Stimulated activated CD4-positive, alpha-beta T cell treated with anti-CD3 and anti-CD28 coated beads, Interleukin-15, amount 100 ng/mL, for 48 hours (primary cell): ENCODE data around the gene SCARB2.
A peak's percentile ranks its signal among the peaks of the same experiment; 100 is the strongest.

Experiments used
- DNase-seq, 2 donors: peaks; one replicate each; pipeline ENCODE4 v3.0.0-alpha.2; 2020; ENCODE audit warnings: low read depth in 2 of 2

Gene SCARB2

DNA sequence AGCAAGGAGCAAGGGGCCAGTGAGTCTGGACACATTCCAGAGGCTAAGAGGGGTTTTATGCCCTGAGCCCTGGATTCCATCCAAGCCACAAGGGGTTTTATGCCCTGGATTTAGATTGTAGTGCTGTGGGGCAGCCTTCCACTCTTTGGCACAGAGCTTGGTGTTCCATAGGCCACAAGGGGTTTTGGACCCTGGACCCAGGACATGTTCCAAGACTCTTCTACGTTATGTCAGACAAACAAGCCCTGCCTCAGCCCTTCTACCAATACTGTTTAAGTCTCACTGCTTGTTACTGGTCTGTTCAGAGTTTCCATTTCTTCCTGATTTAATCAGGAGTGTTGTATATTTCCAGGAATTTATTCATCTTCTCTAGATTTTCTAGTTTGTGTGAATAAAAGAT is 12.8 kb upstream of the SCARB2 start:
- DNase-seq: no peak

DNA sequence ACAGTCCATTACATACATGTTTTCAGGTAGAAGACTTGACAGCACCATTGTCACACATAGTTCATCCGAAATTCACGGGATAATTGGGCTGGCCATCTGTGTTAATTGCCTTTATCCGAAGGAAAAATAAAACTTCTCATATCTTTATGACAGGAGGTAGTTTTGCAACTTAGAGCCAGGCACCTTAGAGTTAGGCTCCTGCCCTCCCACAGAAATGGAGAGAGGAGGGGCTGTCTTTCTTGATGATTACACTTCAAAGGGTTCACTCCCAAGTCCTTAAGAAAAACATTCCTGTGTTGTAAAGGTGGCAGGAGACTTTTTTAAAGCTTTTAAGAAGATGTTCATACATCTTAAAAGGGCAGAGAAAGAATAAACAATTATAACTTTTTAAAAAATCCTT is 10.5 kb upstream of the SCARB2 start:
- no peak for DNase-seq

DNA sequence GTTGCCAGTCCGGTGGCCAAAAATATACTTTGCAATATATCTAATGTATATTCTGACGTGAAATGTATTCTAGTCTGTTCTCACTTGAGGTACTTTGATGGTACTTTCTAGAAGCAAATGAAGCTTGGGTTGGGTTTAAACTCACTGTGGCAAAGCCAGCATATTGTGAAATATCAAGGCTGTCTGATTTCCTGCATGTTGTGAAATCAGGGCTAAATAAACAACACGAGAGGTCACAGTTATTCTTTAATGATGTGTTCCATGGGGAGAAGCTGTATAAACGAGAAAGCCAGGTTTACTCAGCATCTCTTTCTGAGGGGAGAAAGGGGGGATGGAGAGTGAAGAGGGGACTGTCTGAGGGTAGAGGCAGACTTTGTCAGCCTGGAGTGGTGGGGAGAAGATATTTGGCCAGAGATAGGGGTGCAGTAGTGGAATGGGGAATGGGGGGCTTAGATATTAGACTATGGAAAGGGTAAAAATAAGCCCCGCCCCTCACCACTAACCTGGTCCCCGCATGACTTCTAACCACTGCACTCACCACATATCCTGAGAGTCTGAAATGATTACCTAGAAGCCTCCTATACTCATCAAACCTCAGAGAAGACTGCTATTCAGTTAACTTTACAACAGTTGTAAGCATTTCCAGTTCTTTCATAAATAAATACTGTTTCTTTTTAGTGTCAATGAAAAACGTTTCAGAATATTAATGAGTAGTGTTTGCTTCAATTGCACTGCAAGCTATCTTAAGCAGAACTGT is 5.9 kb upstream of the SCARB2 start:
- no peak for DNase-seq

DNA sequence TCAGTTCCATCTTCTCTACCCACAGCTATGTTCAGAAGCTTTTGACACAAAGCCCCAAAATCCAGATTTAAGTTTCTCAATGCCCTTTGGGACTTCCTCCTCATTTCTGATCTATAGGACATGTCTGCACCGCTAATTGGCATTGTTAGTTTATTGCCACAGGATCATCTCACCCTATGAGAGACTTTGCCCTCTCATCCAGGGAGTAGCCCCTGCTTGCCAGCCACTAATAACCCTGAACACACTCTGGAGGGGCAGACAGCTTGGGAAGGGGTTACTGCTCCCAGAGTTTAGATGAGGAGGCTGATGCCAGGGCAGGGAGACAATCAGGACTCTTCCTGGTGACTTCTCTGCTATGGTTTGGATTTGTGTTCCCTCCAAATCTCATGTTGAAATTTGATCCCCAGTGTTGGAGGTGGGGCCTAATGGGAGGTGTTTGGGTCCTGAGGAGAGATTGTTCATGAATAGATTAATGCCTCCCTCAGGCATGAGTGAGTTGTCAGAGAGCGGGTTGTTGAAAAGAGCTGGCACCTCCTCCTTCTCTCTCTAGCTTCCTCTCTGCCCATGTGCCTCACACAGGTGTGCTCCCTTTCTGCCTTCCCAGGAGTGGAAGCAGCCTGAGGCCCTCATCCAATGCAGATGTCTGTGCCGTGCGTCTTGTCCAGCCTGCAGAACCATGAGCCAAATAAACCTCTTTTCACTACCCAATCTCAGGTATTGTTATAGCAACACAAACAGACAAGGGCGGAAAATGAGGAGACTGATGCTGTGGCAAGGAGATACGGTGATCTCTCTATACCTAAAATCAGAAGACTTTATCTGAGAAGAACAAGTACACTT is 3.6 kb upstream of the SCARB2 start:
- DNase-seq: no peak

DNA sequence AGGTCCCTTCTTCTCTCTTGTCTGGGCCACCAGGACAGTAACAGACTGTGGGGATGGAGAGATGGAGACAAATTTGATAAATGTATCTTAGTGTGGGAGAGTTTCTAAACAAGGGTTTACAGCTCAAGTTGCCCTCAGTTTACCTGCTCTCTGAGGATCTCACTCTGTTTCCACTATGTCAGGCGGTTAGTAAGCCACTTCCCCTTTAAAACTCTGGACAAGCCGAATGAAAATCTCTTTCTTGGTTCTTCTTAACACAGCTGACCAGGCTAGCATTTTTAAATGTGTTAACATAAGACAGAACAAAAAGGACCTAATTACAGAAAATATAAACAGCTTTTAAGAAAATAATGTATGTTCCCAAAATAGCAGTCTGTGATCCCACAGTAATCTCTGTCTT is 2.9 kb upstream of the SCARB2 start:
- DNase-seq: no peak

DNA sequence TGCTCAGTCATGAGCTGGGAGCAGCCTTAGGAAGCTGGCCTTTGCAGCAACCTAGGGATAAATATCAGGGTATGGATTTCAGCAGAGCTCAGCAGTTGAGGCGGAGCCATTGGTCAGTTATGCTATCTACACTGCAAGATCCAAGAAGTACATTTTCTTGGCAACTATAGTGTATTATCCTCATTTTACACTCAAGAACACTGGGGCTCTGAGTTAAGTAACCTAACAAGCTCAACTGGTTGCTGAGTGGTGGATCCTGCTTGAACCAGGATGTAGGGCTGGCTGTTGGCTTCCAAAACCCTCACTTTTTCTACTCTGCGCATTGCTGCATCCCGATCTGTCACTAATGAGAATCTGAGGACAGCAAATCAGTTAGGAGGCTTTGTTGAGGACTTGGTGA is 1.5 kb upstream of the SCARB2 start:
- DNase-seq: no peak

DNA sequence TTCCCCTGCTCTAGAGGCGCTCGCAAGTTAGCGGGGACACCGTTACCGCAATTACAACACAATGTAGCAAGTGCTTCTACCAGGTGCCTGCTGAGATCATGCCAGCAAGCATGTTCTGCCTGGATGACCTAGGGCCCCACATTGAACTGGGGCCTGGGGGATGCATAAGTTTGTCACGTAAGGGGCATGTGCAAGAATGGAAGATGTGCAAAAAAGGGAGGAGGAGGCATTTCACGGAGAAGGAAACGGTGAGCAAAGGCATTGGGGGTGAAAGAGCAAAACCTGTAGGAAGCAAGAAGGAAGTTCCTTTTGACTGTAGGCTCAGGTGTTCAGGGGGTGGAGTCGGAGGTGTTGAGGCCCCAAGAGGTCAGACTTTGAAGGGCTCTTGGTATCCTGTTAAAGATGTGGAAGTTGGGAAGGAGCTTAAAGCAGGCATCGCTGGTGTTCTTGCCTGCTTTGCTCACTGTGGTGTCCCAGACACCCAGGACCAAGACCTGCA is 602 bp upstream of the SCARB2 start:
- DNase-seq: no peak

DNA sequence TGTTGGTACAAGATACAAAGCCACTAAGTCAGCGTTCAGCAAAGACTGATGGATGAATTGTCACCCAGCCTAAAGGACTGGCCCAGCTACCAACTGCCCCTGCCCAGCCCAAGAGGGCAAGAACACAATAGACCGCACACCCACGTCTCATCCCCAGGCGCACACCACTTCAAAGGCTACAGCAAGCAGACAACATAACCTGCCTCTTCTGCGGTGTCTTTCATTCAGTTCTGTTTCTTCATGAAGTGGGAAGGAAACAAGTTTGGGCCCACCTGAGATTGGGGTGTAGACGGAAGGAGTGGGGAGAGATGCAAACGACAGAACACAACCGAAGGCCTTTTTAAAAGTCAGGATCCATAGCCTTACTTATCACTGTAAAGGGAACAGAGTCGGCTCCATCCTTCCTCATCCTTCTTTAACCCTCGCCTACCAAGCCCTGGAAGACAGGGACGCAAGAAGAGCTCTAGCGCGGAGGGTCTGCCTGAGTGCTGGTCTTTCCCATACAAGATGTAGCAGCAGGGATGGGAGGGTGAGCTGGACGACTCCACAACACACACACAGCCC is 691 bp downstream of the SCARB2 start:
- DNase-seq: no peak

DNA sequence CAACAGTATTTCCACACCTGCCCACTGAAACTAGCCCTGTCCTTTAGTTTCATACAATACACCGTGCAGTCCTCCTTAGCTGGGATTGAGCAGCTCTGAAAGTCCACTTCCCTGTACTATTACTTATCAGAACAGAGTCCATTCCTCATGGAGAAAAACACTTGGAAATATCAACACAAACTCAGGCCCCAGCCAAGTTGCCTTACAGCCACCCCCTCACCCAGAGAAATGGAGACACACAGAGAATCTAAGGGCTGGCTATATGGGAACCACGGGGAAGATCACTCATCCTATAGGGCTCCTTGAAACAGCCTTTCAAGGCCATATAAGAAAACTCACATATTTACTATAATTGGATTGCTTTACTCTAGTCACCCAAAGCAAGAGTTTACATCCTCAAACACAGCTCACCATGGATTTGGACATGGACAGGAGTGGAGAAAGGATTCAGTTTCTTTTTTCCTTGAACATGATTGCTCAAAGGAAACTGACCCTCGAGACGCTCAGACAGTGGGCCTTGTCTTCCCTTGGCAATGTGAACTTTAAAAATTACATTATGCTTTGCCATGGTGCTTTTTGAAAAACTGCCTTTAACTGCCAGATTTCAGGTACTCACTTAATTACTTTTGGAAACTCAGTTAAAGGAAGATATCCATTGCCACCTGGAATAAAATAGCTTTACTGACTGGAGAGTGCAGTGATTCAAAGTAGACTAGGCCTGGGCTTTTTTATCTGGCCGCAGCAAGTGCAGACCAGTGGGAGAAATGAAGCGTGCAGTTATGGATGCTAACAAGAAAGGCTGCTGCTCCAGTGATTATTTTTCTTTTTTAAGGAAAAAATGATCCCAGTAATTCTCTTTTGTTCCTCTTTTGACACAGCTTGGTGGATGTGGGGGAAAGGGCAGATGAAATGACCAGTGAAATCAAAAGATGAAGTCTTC is 1.6 kb downstream of the SCARB2 start:
- DNase-seq: no peak

DNA sequence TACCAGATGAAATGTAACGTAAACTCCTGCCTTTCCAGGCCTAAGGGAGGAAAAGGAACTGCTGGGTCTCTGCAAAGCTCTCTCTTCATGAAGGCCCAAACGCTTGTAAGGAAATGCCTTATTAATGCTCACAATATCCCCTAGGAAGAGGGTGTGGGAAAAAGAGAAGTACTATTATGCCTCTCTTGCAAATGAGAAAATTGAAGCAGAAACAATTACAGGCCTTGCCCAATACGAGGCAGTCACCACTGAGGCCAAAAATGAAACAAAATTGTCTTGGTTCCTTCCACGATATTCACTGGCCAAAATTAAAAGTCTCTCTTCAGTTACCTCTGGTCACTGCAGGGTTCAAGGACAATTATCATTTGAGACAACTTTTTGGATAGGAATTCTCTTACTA is 3.2 kb downstream of the SCARB2 start:
- no peak for DNase-seq

DNA sequence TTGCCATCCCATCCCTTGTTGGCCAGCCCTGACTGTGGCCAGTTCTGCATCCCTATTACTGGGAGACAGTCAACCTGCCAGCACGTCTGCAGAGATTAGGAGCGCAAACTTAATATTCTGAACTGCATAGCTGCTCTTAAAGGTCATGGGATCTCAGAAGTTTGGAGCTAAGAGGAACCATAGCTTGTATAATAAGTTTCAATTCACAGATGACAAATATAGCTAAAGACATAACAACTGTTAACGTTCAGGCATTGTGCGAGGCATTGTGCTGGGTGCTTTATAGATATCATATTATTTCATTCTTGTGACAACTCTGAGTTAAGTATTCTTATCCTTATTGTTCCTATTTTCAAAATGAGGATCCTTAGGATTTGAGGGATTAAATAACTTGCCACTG is 3.7 kb downstream of the SCARB2 start:
- no peak for DNase-seq

DNA sequence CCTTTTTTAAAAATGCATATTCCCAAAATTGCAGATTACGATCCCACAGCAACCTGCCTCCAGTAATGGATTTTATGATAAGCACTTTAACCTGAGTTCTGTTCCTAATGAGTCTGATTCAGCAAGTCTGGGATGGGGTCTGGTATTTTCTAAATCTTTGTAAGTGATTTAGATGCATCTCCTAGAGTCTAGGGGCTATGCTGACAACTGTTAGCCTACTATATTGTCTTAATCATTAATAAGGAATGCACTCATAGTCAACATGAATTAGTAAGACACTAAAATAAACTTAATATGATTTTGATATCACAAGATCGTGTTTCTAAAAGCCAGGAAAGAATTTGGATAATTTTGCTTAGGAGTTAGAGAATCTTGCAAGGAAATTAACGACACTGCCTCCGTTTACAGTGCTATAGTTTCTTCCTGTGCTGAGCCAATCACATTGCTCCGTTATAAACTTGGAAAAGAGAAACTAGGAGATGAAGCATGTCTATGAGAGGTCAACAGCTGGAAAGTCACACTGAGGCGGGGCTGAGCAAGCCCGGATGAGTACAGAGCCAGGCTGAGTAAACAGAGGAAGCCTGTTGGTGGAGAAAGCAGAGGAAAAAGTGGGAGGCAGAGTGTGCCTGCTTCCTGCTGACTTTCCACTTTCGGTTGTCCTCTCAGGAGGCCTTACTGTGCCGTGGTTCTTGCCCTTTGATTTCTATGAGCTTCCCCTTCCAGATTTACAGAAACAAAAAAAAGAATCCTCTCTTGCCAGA is 5.4 kb downstream of the SCARB2 start:
- no peak for DNase-seq

DNA sequence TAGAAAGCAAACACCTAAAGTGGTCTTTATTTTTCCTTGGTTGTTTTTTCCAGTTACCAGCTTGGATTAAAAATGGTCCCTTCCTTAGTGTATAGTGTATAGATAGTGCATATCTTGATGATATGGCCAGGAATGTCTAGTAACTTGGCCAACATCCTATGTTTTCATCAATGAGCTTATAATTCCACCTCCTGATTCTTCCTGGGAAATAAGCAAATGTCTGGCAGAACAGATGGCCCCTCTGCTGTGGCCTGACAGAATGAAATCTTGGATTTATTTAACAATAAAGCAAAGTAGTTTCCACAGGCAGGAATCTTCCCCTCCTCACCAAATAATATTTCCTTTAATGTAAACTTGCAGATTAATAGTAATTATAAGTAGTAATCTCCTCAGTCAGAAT is 6.1 kb downstream of the SCARB2 start:
- DNase-seq: no peak

DNA sequence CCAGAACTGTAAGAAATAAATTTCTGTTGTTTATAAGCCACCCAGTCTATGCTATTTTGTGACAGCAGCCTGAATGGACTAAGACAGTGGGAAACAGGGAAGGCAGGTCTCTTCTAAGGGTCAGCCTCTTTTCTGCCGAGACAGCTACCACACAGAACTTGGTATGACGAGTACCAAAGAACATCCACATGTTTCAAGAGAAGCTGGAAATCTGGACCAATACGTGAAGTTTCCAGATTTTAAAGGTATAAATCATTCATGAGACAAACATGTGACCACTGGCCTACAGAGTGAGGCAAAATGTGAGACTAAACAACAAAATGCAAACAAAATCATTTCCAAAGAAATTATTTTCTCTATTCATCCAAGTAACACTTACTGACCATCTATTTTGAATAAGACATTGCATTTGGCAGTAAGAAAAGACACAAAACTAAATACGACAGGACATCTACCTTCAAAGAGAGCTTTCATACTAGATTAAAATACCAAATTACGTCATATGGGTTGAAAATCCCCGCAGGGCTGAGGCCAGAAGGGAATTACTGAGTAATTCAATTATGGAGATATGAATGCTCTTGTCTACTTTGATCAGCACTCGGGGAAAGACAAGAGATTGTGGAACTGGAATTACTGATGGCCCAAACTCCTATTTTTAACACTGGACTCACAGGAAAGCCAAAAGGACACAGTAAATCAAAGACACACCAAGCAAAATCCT is 7.2 kb downstream of the SCARB2 start:
- no peak for DNase-seq

DNA sequence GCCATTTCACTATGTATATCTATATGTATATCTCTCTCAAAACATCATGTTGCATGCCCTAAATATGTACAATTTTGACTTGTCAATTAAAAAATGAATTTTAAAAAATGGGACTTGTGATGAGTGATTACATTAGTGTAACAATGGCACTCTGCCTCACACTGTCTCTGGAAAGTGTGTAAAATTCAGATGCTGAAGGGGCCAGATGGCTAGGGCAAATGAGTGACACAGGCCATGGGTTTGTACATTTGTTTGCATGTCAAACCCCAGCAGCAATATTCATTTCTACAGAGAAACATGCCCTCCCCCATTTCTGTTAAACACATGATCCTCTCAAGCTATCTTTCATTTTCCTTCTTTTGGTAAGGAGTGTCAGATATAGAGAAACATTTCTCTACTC is 8.1 kb downstream of the SCARB2 start:
- no peak for DNase-seq

DNA sequence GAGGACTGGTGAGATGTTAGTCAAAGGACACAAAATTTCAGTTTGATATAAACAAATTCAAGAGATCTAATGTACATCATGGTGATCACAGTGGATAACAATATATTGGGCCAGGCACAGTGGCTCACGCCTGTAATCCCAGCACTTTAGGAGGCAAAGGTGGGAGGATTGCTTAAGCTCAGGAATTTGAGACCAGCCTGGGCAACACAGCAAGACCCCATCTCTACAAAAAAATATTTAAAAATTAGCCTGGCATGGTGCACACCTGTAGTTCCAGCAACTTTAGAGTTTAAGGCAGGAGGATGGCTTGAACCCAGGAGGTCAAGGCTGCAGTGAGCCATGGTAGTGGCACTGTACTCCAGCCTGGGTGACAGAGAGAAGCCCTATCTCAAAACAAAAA is 8.7 kb downstream of the SCARB2 start:
- no peak for DNase-seq

DNA sequence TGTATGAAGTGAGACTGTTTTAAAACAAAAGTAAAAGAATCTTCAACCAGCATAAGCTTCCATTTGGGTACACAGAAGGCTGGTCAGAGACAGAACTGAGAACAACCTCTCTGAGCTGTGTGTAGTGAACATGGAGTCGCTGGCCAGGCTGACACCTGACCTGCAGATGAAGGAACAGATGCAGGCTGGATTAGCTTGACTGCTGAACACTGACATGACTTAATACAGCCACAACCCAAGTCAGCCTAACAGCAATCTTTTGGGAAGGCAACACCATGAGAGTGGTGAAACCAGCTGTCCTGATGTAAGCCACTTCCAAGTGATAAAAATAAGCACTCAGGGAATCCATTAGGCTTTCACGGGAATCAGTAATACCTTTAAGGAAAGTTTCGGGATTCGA is 10.1 kb downstream of the SCARB2 start:
- DNase-seq: no peak

DNA sequence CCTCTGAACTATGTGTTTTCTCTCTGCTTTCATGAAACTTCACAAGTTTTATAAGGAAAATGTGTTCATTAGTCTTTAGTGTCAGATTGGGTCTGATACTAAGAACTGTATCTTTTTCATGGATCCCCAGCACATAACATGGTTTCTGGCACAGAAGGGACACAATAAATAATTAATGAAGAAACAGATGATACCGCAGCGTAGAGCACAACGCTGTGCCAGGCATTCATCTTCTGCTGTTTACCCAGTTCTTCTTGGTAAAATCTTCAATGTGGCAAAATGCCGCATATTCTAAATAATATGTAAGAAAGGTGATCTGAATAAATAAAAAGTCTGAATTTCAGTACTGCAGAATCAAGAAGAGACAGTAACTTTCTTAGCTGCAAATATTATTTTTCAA is 12.3 kb downstream of the SCARB2 start:
- no peak for DNase-seq

DNA sequence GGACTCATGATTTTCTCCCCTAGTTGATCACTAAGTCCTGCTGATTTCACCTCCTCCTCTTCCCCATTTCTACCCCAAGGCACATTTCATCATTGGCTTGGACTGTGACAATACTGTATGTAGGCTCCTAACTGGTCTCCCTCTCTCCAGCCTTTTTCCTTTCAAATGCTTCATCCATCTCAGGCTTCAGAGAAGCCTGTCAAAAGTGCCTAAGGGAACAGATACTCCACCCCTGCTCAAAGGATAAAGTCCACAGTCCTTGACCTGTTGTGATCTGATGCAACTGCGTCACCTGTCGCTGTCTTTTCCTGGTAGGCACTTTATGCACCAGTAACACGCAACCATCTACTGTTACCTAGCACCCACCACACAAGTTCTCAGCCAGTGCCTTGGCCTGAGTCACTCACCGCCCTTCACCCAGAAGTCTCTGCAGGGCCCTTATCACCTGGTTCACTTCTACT is 12.8 kb downstream of the SCARB2 start:
- peak in 1 of 2 donors; percentile 18 for DNase-seq

DNA sequence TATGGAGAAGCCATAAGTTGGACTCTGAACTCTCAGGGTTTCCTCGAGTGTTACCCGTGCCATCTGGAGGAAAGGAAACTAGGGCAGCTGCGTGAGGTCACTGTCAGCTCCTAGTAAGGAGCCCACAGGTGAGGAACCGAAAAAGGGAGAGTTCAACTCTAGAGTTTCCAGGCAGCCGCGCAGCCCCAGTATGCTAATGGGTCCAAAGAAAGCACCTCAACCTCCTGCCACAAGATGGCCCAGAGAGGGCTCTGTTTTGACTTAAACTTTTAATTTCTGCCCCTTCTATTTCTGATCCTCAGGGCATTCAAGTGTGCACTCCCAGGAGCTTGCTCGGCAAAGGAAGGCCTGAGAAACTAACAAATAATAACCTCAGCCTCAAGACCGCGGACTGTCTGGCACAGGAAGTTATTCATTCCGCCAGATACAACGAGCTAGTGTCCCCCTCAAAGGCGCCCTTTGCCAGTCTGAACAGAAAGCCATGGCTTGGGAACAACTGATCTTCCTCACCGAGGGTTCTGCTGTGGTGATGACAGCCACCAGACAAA is 13.9 kb downstream of the SCARB2 start:
- no peak for DNase-seq
